ENCODE measurements around the gene LSM14B. TPM values are rescaled to one million over a fixed set of nuclear protein-coding genes. Genes with fewer than 3 reads are reported as not detected.

The LSM14B gene
- total and polyA plus RNA-seq, 3 donors from 2014 or later, result 91.0 to 137 (median 116) TPM

- no peak for DNase-seq
- H3K4me3 ChIP-seq, result no peak overlapping the region
- peaks cover 4% of the 10 kb centered on the region for H3K4me1 ChIP-seq
- H3K9me3 ChIP-seq, result no peaks in the 10 kb centered on the region
- intact Hi-C loops (cut with DNase I; ENCODE audit: low total_unique reads), result no loop called here
- H3K27me3 ChIP-seq, result no peaks in the 10 kb centered on the region
- H3K36me3 ChIP-seq (ENCODE audit: low read depth, missing control alignments), result no peaks in the 10 kb centered on the region
- H3K27ac ChIP-seq, result peak overlapping the region in 1 of 2 donors; percentile 17
- WGBS, 2 donors, result 78 to 79% methylated on average over 7 to 12 of the region's 12 CpGs
- TF ChIP-seq CTCF (IDR thresholded peaks at IDR 0.05) (no peak), POLR2A (IDR thresholded peaks at IDR 0.05) (no peak)
Observed at GRCh38 chr20:62133864-62134263, 11.6 kb downstream of the LSM14B start.

DNA sequence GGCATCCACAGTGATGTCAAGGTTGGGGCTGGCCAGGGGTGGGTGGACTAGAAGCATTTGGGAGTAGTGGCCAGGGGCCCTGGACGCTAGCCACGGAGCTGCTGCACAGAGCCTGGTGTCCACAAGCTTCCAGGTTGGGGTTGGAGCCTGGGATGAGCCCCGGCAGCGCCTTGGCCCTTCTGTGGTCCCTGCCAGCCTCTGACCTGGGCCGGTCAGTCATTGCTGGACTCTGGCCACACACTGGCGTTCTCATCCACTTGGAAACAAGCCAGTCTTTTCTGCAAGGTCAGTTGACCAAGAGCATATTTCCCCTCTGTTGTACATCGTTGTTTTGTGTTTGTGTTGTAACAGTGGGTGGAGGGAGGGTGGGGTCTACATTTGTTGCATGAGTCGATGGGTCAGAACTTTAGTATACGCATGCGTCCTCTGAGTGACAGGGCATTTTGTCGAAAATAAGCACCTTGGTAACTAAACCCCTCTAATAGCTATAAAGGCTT is 12.5 kb downstream of the LSM14B start:
- Histone ChIP-seq H3K4me1 (peaks cover 4% of the 10 kb centered on the region), H3K9me3 (no peaks in the 10 kb centered on the region), H3K4me3 (no peak overlapping the region), H3K27me3 (no peaks in the 10 kb centered on the region), H3K36me3 (ENCODE audit: low read depth, missing control alignments) (no peaks in the 10 kb centered on the region), H3K27ac (peak overlapping the region in 1 of 2 donors; percentile 17)
- 31 to 56% methylated on average over 7 to 11 of the region's 11 CpGs for WGBS, 2 donors
- no peak for TF ChIP-seq CTCF (IDR thresholded peaks at IDR 0.05)
- no peak for TF ChIP-seq POLR2A (IDR thresholded peaks at IDR 0.05)
- DNase-seq, result peak; percentile 69
- intact Hi-C loops (cut with DNase I; ENCODE audit: low total_unique reads), result no loop called here

- TF ChIP-seq CTCF (IDR thresholded peaks at IDR 0.05) (no peak), POLR2A (IDR thresholded peaks at IDR 0.05) (no peak)
- H3K36me3 ChIP-seq (ENCODE audit: low read depth, missing control alignments), result no peaks in the 10 kb centered on the region
- no peaks in the 10 kb centered on the region for H3K9me3 ChIP-seq
- no peak for DNase-seq
- intact Hi-C loops (cut with DNase I; ENCODE audit: low total_unique reads), result no loop called here
- 76 to 85% methylated on average over 8 of the region's 8 CpGs for WGBS, 2 donors
- no peak overlapping the region for H3K4me3 ChIP-seq
- H3K4me1 ChIP-seq, result peaks cover 6% of the 10 kb centered on the region
- H3K27ac ChIP-seq, result peak overlapping the region; percentile 7 to 45
- H3K27me3 ChIP-seq, result no peaks in the 10 kb centered on the region
Observed at GRCh38 chr20:62135573-62136266, 13.4 kb downstream of the LSM14B start.

GRCh38 chr20:62136283-62137091 is 14.2 kb downstream of the LSM14B start:
- no peaks in the 10 kb centered on the region for H3K36me3 ChIP-seq (ENCODE audit: low read depth, missing control alignments)
- WGBS, 2 donors, result 53 to 61% methylated on average over 8 of the region's 8 CpGs
- H3K4me3 ChIP-seq, result no peak overlapping the region
- peak overlapping the region in 1 of 2 donors; percentile 45 for H3K27ac ChIP-seq
- H3K9me3 ChIP-seq, result no peaks in the 10 kb centered on the region
- no peaks in the 10 kb centered on the region for H3K27me3 ChIP-seq
- TF ChIP-seq POLR2A (IDR thresholded peaks at IDR 0.05), result no peak
- peak; percentile 66 to 71 (median 71) for TF ChIP-seq CTCF (IDR thresholded peaks at IDR 0.05)
- peaks cover 14% of the 10 kb centered on the region for H3K4me1 ChIP-seq
- DNase-seq, result peak; percentile 81
- intact Hi-C loops (cut with DNase I; ENCODE audit: low total_unique reads), result no loop called here

All from testis (tissue), 3 donors.